ENCODE results near the gene GTF3C5.

GRCh38 chr9:132986114-132986513 is 44.7 kb upstream of the GTF3C5 start:
- TF ChIP-seq CTCF (IDR thresholded peaks at IDR 0.05) (no peak), POLR2AphosphoS5 (IDR thresholded peaks at IDR 0.05; ENCODE audit: low read depth, low read length) (no peak), ELF1 (IDR thresholded peaks at IDR 0.05) (no peak), RFX5 (IDR thresholded peaks at IDR 0.05; ENCODE audit: low read length) (no peak), RCOR1 (IDR thresholded peaks at IDR 0.05; ENCODE audit: low read length) (no peak), ZBTB33 (IDR thresholded peaks at IDR 0.05; ENCODE audit: borderline replicate concordance, low read depth) (no peak), MEF2A (IDR thresholded peaks at IDR 0.05; ENCODE audit: borderline replicate concordance, low read depth) (no peak), REST (IDR thresholded peaks at IDR 0.05; ENCODE audit: low read depth, low read length) (no peak), NFIC (IDR thresholded peaks at IDR 0.05; ENCODE audit: borderline replicate concordance) (no peak), EP300 (IDR thresholded peaks at IDR 0.05; ENCODE audit: borderline replicate concordance in 1 of 2, low read depth in 1 of 2, low read length in 1 of 2) (no peak)

All from SK-N-SH (cell line).